GM12878 (cell line): ENCODE data around the gene STX10. TPM values are rescaled to one million over a fixed set of nuclear protein-coding genes. Genes with fewer than 3 reads are reported as not detected.

Experiments used
- ATAC-seq: fragments of 200-7000 bp; cut with Tn5 transposase; 3 replicates; pipeline ENCODE4 v1.9.1; 2020; ENCODE audit warnings: mild to moderate bottlenecking, moderate library complexity
- BruUV-seq: library from RNA; stranded (reverse); fragments of 400-500 nt; replicated peaks from 2 replicates; lab custom pipeline; 2021; lab: Mats Ljungman, UMichigan
- CTCF ChIA-PET: fragments of 300-600 bp; sonication (Branson Sonifier 250); formaldehyde crosslinking; extraction: SDS; loops from one replicate; lab custom pipeline; 2021; ENCODE audit warnings: inconsistent platforms; lab: Yijun Ruan, JAX
- POLR2A ChIA-PET: fragments of 350-600 bp; formaldehyde crosslinking; extraction: SDS; loops from one replicate; lab custom pipeline; 2021; ENCODE audit warnings: inconsistent platforms; lab: Charles Lee
- RAD21 ChIA-PET: fragments of 300-600 bp; sonication (Branson Sonifier 250); formaldehyde crosslinking; loops from one replicate; lab custom pipeline; 2023; ENCODE audit warnings: antibody characterized with exemption; ENCODE audit not compliant: unreplicated experiment; lab: Charles Lee
- SMC1A ChIA-PET: fragments of 300-600 bp; sonication (Branson Sonifier 250); formaldehyde crosslinking; loops from one replicate; lab custom pipeline; 2023; ENCODE audit not compliant: unreplicated experiment, uncharacterized antibody; lab: Charles Lee
- DNase-seq: peaks from one replicate; pipeline ENCODE4 v3.0.0-alpha.2; 2011; ENCODE audit warnings: low read depth, low spot score
- FAIRE-seq: peaks from 3 replicates; lab custom pipeline; 2011; peaks lifted over from hg19 to GRCh38; lab: Jason Lieb, UNC
- H2AFZ ChIP-seq: 2 replicates; pipeline ENCODE4 v1.6.0; 2011; ENCODE audit warnings: low read depth, low read length, control low read depth; ENCODE audit not compliant: control insufficient read depth
- H3K27ac ChIP-seq: 2 replicates; pipeline ENCODE4 v1.5.1; 2011; ENCODE audit warnings: control low read depth; ENCODE audit not compliant: control insufficient read depth, insufficient read depth
- H3K27me3 ChIP-seq, 2 experiments: replicated peaks in 1 of 2; 2 replicates each; pipeline versions ENCODE4 v1.6.0 to v1.6.1; 2011; ENCODE audit warnings: low read length in 1 of 2; ENCODE audit not compliant: control insufficient read depth in 2 of 2, insufficient read depth in 2 of 2
- H3K36me3 ChIP-seq, 2 experiments: 2 replicates each; pipeline ENCODE4 v1.5.1; 2011; ENCODE audit warnings: low read length in 1 of 2; ENCODE audit not compliant: control insufficient read depth in 2 of 2, insufficient read depth in 2 of 2
- H3K4me1 ChIP-seq: 2 replicates; pipeline ENCODE4 v1.6.1; 2011; ENCODE audit warnings: mild to moderate bottlenecking, low read length, moderate library complexity, mixed read lengths; ENCODE audit not compliant: control insufficient read depth, insufficient read depth
- H3K4me2 ChIP-seq: 2 replicates; pipeline ENCODE4 v1.6.0; 2011; ENCODE audit warnings: control low read depth; ENCODE audit not compliant: control insufficient read depth, insufficient read depth
- H3K4me3 ChIP-seq: fragments of 200-600 bp; sonication (generic); 2 replicates; pipeline ENCODE4 v1.5.1; 2016
- H3K79me2 ChIP-seq: 2 replicates; pipeline ENCODE4 v1.6.0; 2011; ENCODE audit warnings: low read length; ENCODE audit not compliant: control insufficient read depth, insufficient read depth
- H3K9ac ChIP-seq: 2 replicates; pipeline ENCODE4 v1.8.0; 2011; ENCODE audit warnings: low read length, control low read depth, mixed read lengths; ENCODE audit not compliant: control insufficient read depth, insufficient read depth
- H3K9me3 ChIP-seq: replicated peaks from 3 replicates; pipeline ENCODE4 v1.5.1; 2011; ENCODE audit warnings: mild to moderate bottlenecking, low read length; ENCODE audit not compliant: control insufficient read depth, insufficient read depth
- H4K20me1 ChIP-seq: 2 replicates; pipeline ENCODE4 v1.6.0; 2011; ENCODE audit not compliant: control insufficient read depth, insufficient read depth
- ASH2L ChIP-seq: fragments of 300-600, 200-600 bp; sonication (generic); IDR thresholded peaks from 2 replicates; pipeline ENCODE4 v1.6.1; 2017; ENCODE audit warnings: low read depth, mild to moderate bottlenecking, borderline replicate concordance
- BMI1 ChIP-seq: fragments of 450-650 bp; IDR thresholded peaks from 2 replicates; pipeline ENCODE4 v1.6.1; 2016; ENCODE audit warnings: mild to moderate bottlenecking, moderate library complexity, borderline replicate concordance
- CHD1 ChIP-seq: IDR thresholded peaks from 2 replicates; pipeline ENCODE4 v1.6.1; 2012; ENCODE audit warnings: low read depth, low read length, improper control_type of control experiment
- DPF2 ChIP-seq: fragments of 450-650 bp; IDR thresholded peaks from 2 replicates; pipeline ENCODE4 v1.6.1; 2017; ENCODE audit warnings: mild to moderate bottlenecking
- EGR1 ChIP-seq, 2 experiments: IDR thresholded peaks; 1 replicate in 1 of 2; 2 replicates in 1 of 2; pipeline ENCODE4 v1.6.1; 2011 to 2012; ENCODE audit warnings: low read depth in 2 of 2, low read length in 2 of 2, borderline replicate concordance in 1 of 2, mild to moderate bottlenecking in 1 of 2, moderate library complexity in 1 of 2
- MTA2 ChIP-seq: fragments of 450-650 bp; IDR thresholded peaks from 2 replicates; pipeline ENCODE4 v1.6.1; 2016; ENCODE audit warnings: low read depth, mild to moderate bottlenecking, moderate library complexity
- MXI1 ChIP-seq: fragments of 150-350 bp; IDR thresholded peaks from 2 replicates; pipeline ENCODE4 v1.6.1; 2011; ENCODE audit warnings: low read depth, mild to moderate bottlenecking, inconsistent platforms, low read length, improper control_type of control experiment
- NFYA ChIP-seq: IDR thresholded peaks from 2 replicates; pipeline ENCODE4 v1.6.1; 2011; ENCODE audit warnings: low read depth, mild to moderate bottlenecking, low read length, improper control_type of control experiment, borderline replicate concordance
- PAX8 ChIP-seq: fragments of 450-650 bp; IDR thresholded peaks from 2 replicates; pipeline ENCODE4 v1.6.1; 2017; ENCODE audit warnings: mild to moderate bottlenecking, moderate library complexity
- POLR2AphosphoS5 ChIP-seq: IDR thresholded peaks from 2 replicates; pipeline ENCODE4 v1.6.1; 2011; ENCODE audit warnings: mild to moderate bottlenecking, low read length, inconsistent platforms
- PRDM15 ChIP-seq: fragments of 450-650 bp; formaldehyde crosslinking; IDR thresholded peaks from 2 replicates; pipeline ENCODE4 v1.4.0; 2020; ENCODE audit warnings: mild to moderate bottlenecking, moderate library complexity
- RBBP5 ChIP-seq: fragments of 200-600 bp; sonication (generic); conservative IDR thresholded peaks from 2 replicates; pipeline ENCODE4 v1.6.1; 2016
- REST ChIP-seq: IDR thresholded peaks from 2 replicates; pipeline ENCODE4 v1.6.1; 2012; ENCODE audit warnings: mild to moderate bottlenecking, low read depth, low read length
- ZNF207 ChIP-seq: fragments of 450-650 bp; IDR thresholded peaks from 2 replicates; pipeline ENCODE4 v1.6.1; 2014; ENCODE audit warnings: antibody characterized with exemption, mild to moderate bottlenecking, borderline replicate concordance
- ZNF24 ChIP-seq: fragments of 450-650 bp; IDR thresholded peaks from 2 replicates; pipeline ENCODE4 v1.6.1; 2017; ENCODE audit warnings: antibody characterized with exemption, mild to moderate bottlenecking
- ZSCAN29 ChIP-seq: fragments of 450-650 bp; IDR thresholded peaks from 2 replicates; pipeline ENCODE4 v1.6.1; 2017; ENCODE audit warnings: mild to moderate bottlenecking, moderate library complexity
- WGBS: methylation state at CpG from one replicate; pipeline ENCODE4 v1.1.6; 2016; ENCODE audit warnings: low lambda C conversion rate; ENCODE audit not compliant: insufficient replicate concordance, insufficient coverage; ENCODE audit errors: missing lambda C conversion rate; 5-methylcytosine and 5-hydroxymethylcytosine counted together
- in situ Hi-C: fragments of 300-500 bp; cut with MboI; formaldehyde crosslinking; loops from 9 replicates; pipeline ENCODE4 v1.14.3; 2018; ENCODE audit warnings: mixed read lengths
- intact Hi-C: fragments of 100-400 bp; cut with micrococcal nuclease; formaldehyde crosslinking; loops from one replicate; pipeline ENCODE4 v1.14.2; 2022; ENCODE audit not compliant: unreplicated experiment
- polyA plus RNA-seq, 11 experiments: library from polyadenylated mRNA; depleted of rRNA in 4 of 11; unstranded in 6 of 11; stranded (reverse) in 5 of 11; fragments of >200 nt; fragmentation: Nextera tagmentation in 4 of 11; fragmentation: Illumina TruSeq in 1 of 11; extraction: Ambion mirVana in 4 of 11; extraction: Trizol in 1 of 11; gene quantifications; 1 replicate in 1 of 11; 2 replicates in 10 of 11; pipeline versions ENCODE4 v1.2.1 to v1.2.3, GENCODE V29; 2011 to 2016; ENCODE audit warnings: inconsistent platforms in 2 of 11, missing spikeins in 2 of 11, low read depth in 1 of 11
- total RNA-seq, 4 experiments: library from RNA; depleted of rRNA in 3 of 4; stranded (reverse); fragments of >200 nt in 3 of 4; fragmentation: Illumina TruSeq in 1 of 4; extraction: Trizol in 1 of 4; gene quantifications; 2 replicates each; pipeline versions ENCODE4 v1.2.1 to v1.2.3, GENCODE V29; 2013 to 2021

STX10 gene
- total and polyA plus RNA-seq, 10 of the 15 experiments (the other 5 are each of a cell fraction or from before 2014, with no cell fraction given), result 0.56 to 76.1 (median 47.6) TPM

GRCh38 chr19:13116282-13117175, 33.6 kb downstream of the STX10 start, which contains the start of gene TRMT1:
TSS of gene TRMT1 (minus strand) at chr19:13116740. CDS start at chr19:13116399, 341 bp downstream.
- Histone ChIP-seq H3K9me3 (no peaks in the 10 kb centered on the region), H2AFZ (peak within 1 kb of the TSS; percentile 60), H3K9ac (peak within 1 kb of the TSS; percentile 79), H3K4me1 (peaks cover 31% of the 10 kb centered on the region), H3K27ac (peak within 1 kb of the TSS; percentile 71), H3K79me2 (peaks cover 48% of the 10 kb centered on the region), H3K27me3 (no peaks in the 10 kb centered on the region), H3K4me3 (peak within 1 kb of the TSS; percentile 98), H4K20me1 (peaks cover 8% of the 10 kb centered on the region), H3K4me2 (peak within 1 kb of the TSS; percentile 97), H3K36me3 (peaks cover 3 to 7% of the 10 kb centered on the region in 2 experiments; a peak in 3 of 4 replicates)
- BruUV-seq, result TSS peak; percentile 89
- ATAC-seq (peak; percentile 77), FAIRE-seq (peak; percentile 96), DNase-seq (peak; percentile 90)
- intact Hi-C loops (loop anchor here (5.0 kb wide), 1 partner anchor 146 kb away; no protein-coding TSS in a partner anchor), in situ Hi-C loops (no loop called here)
- RAD21 ChIA-PET, result interaction anchor here (1.0 to 2.2 kb wide), 2 partner anchors 36 to 47 kb away, joined by 3 to 10 read pairs; no protein-coding TSS in a partner anchor
- CTCF ChIA-PET, result interaction anchor here (1.6 to 1.7 kb wide), 2 partner anchors 16 to 36 kb away, joined by 5 to 7 read pairs; no protein-coding TSS in a partner anchor
- under 1% methylated on average over 51 of the region's 51 CpGs for WGBS
- POLR2A ChIA-PET, result interaction anchor here (0.6 to 3.8 kb wide), 7 partner anchors 11 to 1560 kb away, joined by 3 to 28 read pairs (median 4); no protein-coding TSS in a partner anchor
- SMC1A ChIA-PET, result interaction anchor here (1.5 to 1.8 kb wide), 3 partner anchors 36 to 145 kb away, joined by 5 to 7 read pairs (median 6); no protein-coding TSS in a partner anchor
- TF ChIP-seq CHD1, result no peak
- no peak for TF ChIP-seq BMI1
- TF ChIP-seq MTA2, result peak; percentile 56
- peak; percentile 36 to 89 for TF ChIP-seq EGR1 (IDR thresholded peaks at IDR 0.05; ENCODE audit: borderline replicate concordance in 1 of 2, low read depth in 2 of 2, low read length in 2 of 2)
- no peak for TF ChIP-seq RBBP5
- TF ChIP-seq NFYA, result no peak
- peak; percentile 58 for TF ChIP-seq ZNF24
- TF ChIP-seq ZNF207, result peak; percentile 59; the same call in 1 of the 2 replicates
- no peak for TF ChIP-seq PAX8
- no peak for TF ChIP-seq DPF2
- TF ChIP-seq ASH2L, result no peak
- TF ChIP-seq POLR2AphosphoS5, result 0 out of 2 replicates have a peak, but pooled peaks have one; percentile 35
- TF ChIP-seq PRDM15 (CRISPR knock-in tag), result no peak
- no peak for TF ChIP-seq ZSCAN29
- TF ChIP-seq MXI1, result peak; percentile 100
- TF ChIP-seq REST, result 0 out of 2 replicates have a peak, but pooled peaks have one; percentile 21
